DMS53 treated with DMSO at 0.1 percent for 48 hours (cell line): Measurements from ENCODE around the gene KCNJ15.

Experiments
- DNase-seq: peaks from one replicate; lab custom pipeline; 2025; ENCODE audit not compliant: unreplicated experiment; lab: John Stamatoyannopoulos, UW

KCNJ15 gene

DNA sequence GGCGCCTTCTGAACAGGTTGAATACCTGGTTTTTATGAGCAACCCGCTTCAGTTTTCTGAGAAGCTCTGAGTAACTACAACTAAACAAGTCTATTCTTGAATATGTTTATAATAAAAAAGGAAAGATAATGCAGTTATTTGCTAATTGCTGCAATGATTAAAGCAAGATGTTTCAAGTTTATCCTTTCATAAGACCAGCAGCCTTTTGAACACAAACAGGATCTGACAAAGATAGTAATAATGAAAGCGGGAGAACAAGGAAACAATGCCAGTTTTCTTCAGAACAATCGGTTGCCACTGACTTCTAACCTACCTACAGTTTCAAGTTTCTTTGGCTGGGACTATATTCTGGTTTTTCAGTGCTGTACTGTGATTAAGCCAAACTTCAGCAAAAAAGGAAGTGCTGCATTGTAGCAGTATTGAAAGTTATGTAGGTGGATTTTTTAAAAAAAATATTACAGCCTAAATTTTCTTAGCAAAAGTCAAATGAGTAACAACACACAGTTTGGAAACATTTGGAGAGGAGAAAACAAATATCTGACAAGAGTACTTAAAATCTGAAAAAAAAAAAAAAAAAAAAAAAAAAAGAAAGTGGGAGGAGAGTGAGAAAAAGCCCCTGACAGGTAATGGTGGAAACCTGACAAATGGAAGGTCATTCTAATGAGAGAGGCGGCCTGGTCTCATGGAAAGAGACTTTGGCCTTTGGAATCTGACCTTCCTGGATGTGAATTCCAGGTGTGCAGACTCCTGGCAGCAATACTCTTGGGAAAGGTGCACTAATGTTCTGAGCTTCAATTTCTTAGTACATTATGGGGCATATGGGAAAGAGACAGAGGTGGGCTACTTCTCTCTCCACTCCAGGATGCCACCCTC lies 11.4 kb downstream of the KCNJ15 start:
- DNase-seq, result no peak

DNA sequence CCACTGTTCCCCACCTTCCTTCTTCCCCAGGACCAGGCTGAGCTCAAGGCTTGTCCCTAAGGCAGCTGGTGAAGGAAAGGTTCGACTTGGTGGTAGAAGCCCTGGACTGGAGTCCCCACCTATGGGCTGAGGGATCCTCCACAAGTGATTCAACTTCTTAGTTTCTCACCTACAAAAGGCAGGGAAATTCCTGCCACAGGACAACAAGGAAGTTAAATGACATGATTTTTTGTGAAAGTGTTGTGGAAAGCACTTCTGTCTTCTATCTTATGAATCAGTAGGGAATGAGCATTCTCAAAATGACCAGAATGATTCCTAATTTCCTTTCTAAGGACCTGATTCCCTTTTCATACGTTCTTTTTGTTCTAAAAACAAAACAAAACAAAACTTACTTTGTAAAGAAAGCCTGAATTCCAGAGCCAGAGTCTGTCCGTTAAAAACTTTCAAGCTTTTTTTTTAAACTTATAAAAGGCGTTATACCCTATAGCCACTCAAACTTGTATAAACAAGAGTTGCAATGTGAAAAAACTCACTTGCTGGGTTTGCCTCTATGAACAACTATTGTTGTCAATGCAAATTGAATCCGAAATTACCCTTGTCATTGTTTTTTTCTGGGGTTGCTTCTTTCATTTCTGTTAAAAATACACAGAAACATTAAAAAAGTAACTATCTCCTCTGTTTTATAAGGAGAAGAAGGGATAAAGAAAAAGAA lies 12.2 kb downstream of the KCNJ15 start:
- no peak for DNase-seq

- no peak for DNase-seq
Measured at GRCh38 chr21:38269576-38269936, 12.8 kb downstream of the KCNJ15 start.

DNA sequence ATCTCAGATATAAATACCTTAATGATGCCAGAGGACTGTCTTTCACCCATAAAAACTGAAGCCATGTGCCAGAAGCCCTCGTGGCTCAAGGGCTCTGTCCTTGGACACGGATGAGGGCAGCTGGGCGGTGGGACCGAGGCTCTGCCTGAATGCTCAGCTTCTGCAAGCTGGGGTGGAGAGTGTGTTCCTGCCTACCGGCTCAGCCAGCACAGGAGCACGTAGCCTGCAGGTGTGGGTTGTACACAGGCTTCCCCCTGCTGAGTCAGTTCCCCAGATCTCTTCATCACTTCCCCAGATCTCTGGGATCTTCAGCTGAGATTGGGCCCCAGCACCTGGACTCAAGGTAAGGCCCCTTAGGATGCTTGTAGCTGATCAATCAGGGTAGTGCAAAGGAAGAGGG lies 15.4 kb downstream of the KCNJ15 start:
- no peak for DNase-seq

DNA sequence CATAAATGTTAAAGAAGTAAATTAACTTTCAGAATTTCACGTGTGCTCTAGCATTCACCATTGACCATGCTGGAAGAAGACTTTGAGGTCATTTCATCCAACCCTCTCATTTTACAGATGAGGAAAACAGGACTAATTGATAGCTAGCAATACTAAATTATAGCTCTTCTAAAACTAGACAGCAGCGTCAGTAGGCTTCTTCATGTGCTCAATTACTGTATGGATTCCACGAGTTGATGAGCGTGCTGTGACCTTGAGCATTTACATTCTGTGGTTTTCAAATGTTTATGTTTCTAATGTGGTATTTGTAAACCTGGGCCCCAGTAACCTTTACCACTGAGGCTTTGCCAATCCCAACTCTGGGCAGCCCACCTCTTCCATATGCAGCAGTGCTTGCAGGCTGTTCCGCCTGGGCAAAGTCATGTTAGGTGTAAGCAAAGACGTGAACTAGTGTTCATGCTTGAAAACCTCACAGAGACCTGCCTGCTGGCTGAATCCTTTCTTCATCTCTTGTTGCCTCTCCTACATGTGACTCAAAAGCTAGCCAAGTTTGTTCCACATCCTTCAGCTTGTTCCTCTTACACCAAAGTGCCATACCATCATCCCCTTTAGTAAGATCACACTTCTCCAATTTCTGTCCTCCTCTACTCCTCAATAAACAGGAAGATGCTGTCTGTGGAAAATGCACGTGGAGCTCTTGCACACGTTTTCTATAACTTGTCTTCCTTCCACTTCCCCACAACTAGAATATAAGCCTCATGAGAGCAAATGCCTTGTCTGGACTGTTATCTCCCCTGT lies 17.2 kb downstream of the KCNJ15 start:
- no peak for DNase-seq

DNA sequence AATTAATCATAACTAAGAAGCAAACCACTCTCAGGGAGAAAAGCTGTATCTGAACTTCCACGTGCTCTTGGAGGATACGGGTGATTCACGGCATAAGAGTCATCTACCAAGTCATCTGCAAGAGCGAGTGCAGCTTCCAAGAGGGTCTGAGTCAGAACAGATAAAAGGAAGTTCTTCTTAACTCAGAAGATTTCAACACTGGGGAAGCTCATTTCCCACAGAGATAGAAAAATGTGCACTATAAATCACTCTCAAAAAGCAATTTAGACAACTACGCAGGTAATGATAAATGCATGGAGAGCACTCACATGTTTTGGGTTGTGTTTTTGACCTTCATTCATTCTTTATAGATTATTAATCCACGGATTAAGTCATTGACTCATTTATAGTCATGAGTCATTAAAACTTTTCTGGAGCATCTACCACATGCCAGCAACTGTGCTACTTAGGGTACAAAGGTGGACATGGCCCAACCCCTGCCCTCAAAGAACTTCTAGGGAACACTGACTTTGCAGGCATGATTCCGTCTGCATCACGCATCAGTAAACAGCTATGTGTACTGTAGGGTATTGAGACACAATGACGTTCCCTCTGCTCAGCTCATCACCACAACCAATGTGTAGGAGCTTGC lies 20.8 kb downstream of the KCNJ15 start:
- no peak for DNase-seq

DNA sequence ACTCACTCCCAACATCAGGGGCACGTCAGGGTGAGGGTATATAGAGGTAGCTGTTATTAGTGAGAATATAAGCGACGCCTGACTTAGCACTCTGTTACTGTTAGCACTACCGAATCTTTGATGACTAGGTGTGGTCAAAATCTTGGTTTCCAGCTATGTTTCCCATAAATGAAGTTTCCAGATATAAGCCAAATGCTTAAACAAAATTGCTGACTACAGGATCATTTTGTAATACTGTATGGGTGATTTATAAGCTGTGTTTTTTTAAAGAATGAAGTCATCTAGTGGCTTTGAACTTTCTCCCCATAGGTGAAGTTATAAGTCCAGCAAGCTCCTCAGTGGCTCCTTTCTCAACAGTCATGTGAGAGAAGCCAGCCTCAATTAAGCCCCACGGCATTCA lies 23.7 kb downstream of the KCNJ15 start:
- no peak for DNase-seq

- DNase-seq, result no peak
Measured at GRCh38 chr21:38280867-38281266, 24.1 kb downstream of the KCNJ15 start.

- no peak for DNase-seq
Measured at GRCh38 chr21:38282921-38283320, 26.1 kb downstream of the KCNJ15 start.

DNA sequence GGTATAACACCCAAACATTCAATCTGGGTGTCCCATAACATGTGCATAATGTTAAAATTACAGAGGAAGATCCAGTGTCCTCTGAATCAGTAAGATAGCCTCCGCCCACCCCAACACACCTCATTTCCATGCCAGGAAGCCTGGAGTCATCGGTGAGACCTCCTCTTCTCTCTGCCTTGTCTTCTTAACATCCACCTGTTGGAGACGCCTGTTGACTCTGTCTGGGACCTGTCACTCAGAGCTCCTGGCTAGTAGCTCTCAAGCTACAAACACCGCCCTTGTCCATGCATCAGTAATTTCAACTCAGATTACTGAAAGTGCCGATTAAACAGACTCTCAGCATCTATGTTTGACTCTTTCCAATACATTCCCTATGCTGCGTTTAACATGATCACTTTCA lies 27.4 kb downstream of the KCNJ15 start:
- no peak for DNase-seq

DNA sequence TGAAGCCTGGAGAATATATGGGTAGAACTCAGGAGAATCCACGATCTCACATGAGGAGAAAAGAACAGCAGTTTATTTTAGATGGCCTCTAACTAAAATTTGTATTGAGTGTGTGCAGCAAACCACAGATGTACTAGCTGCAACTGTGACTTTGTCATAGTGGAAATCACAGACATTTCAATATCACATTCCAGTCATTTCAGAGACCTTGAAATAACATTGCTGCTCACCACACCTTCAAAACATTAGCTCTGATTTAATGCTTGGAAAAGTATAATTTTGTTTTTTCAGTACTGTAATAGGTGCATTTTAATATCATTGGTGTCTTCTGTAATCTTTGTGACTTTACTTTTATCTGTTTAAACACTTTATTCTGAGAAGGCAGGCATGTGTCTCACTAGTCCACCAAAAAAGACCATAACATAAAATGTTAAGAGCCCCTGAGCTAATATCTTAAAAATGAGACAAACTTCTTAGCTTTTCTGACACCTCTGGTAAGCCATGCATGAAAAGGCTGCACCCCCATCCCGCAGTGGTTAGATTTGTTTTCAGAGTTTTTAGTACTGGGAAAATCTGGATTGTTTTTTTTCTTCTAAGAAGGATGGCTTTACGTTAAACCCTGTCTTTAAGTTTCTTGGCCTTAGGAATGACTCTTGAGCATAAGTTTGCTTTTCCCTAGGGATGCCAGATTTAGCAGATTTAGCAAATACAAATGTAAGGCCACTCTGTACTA lies 30.1 kb downstream of the KCNJ15 start:
- no peak for DNase-seq

DNA sequence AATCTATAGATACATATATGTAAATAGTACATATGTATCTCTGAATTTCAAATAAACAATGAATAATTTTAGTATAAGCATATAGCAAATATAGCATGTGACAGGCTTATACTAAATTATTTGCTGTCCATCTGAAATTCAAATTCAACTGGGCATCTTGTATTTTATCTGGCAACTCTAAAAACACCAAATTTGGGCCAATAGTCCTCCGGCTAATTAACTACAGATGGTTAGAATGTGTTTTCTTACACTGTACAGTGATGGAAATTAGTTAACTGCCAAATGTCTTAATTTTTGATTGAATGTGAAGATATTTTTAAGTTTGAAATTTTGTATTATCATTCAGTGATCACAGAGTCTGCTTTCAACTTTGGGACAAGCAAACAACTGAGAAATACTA lies 30.7 kb downstream of the KCNJ15 start:
- no peak for DNase-seq

DNA sequence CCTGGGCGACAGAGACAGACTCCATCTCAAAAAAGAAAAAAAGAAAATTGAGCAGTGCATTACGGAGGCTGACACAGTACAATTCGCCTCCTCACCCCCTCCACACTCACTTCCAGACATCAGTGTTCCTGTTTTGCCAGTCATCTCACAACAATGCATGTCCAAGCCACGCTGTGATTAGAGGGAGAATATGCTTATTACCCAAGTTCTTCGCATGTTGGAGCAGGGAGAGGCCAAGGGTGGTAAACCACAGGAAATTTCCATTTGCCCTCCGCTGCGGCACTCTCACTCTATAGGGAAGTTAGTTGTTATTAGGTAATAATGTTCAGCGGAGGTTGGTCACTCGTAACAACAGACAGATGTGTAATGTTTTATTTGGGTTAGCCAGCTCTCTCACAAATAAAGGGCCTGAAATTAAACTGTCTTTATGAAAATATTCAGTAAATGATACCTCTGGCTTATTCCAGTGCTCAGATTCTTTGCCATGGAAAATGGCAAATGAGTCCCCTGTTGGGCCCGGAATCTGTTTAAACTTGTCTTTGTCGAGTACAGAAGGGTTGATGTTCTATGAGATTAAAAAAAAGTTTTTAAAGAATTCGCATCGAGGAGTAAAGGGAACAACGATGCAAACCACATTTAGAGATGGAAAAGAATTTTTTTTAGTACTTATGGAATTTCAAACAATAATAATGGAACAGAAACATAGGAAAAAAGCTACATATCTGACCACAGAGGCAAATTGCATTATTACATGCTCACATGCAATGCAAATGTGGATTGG lies 33.1 kb downstream of the KCNJ15 start:
- DNase-seq, result no peak

DNA sequence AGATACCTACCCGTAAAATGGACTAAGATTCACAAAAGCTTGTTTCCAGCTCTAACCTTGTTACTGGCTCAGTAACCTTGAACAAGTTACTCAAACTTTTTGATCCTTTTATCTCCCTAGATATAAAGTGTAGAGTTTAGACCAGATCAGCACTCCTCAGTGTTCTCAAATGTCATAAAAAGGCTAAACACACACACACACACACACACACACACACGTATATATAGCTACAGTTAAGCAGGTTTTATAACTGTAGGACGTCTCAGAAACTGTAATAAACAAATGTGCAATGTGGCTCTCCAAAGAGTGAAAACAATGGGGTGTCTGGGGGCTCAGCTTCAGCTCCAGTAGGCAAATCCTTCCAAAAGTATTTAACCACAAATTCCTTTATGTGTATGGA lies 34.0 kb downstream of the KCNJ15 start:
- no peak for DNase-seq

GRCh38 chr21:38291874-38292273 lies 35.1 kb downstream of the KCNJ15 start:
- no peak for DNase-seq

DNA sequence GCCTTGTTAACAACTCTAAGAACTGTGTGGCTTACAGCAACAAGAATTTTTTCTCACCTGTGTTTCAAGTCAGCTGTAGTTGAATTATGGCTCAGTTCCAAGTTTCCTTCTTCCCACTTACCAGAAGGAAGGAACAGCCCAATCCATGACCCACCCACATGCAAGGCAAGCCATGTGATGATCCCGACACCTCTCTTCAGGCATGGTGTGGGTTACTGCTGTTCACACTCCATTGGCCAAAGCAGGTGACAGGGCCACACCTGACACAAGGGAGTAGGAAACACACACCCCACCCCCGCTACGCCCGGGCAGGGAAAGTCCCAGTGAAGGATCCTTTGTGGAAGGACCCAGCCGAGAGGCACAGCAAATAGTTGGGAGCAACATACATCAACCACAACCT lies 36.3 kb downstream of the KCNJ15 start:
- no peak for DNase-seq

GRCh38 chr21:38293765-38294164 lies 37.0 kb downstream of the KCNJ15 start:
- no peak for DNase-seq

DNA sequence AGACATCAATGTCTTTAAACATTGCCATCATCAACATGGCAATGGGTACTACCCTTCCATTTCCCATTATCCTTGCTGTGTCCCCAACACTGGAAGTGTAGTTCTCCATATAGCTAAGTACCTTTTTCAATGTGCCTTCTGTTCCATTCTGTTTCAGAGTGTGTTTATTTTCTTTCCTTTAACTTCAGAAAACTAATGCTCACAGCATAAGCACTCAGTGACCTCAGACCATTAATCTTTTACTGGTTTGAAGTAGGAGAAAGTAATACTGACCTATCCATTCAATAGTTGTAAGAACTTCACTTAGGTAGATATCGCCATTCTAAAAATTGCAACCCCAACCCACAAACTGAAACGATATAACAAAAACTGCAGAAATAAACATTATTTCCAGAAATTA lies 37.8 kb downstream of the KCNJ15 start:
- no peak for DNase-seq

DNA sequence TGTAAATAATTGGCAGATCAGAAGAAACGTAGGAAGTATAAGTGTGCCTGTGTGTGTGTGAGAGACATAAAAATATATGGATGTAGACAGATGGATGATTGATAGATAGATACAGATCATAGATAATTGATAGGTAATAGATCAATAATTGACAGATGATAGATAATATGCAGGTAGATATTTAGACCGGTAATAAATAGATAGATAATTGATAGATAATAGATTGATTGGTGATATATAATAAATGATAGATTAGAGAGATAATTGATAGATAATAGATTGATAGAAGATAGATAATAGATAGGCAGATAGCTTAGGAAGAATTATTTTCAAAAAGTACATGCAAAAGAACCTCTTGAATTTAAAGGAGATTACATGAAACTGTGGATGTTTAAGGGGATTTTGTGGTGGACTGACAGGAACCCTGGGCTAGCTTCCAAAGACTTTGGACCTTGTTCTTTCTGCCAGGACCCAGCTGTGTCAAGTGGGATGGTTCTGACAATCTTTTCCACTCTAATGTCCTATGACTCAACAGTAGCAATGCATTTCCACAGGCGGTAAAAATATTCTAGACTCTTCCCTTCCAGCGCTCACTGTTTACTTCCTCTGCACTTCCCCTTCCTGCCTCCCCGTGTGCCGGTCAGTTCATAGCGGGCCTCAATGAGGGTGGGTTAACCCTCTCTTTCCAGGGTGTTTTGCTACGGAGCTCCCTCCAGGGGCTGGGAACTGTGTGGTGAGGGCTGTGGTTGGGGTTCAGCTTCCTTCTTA lies 39.4 kb downstream of the KCNJ15 start:
- DNase-seq, result no peak
